Renal cortex interstitium (tissue), 11 donors: ENCODE results near the gene PDLIM1. TPM values are rescaled to one million over a fixed set of nuclear protein-coding genes. Genes with fewer than 3 reads are reported as not detected.

Experiments
- DNase-seq, 11 donors: peaks; one replicate each; pipeline ENCODE4 v3.0.0-alpha.2; 2013; ENCODE audit warnings: low read depth in 9 of 11, low spot score in 4 of 11; ENCODE audit errors: extremely low read depth in 1 of 11
- polyA plus RNA-seq, 3 donors: library from polyadenylated mRNA; unstranded; fragments of 120-200 nt; gene quantifications; one replicate each; pipeline ENCODE4 v1.2.1, GENCODE V29; 2013; ENCODE audit not compliant: insufficient read length in 3 of 3

PDLIM1 gene
- polyA plus RNA-seq, 3 donors: 77.3 to 95.6 (median 89.1) TPM

DNA sequence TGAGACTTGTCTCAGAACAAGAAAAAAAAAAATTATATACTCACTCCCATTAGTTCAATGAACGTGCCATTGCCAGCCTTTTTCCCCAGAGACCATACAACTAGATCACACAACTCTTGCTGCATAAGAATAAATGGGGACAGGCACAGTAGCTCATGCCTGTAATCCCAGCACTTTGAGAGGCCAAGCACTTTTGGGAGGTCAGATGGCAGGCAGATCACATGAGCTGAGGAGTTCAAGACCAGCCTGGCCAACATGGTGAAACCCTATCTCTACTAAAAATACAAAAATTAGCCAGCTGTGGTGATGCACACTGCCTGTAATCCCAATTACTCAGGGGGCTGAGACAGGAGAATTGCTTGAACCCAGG lies 13.6 kb downstream of the PDLIM1 start:
- DNase-seq: no peak

DNA sequence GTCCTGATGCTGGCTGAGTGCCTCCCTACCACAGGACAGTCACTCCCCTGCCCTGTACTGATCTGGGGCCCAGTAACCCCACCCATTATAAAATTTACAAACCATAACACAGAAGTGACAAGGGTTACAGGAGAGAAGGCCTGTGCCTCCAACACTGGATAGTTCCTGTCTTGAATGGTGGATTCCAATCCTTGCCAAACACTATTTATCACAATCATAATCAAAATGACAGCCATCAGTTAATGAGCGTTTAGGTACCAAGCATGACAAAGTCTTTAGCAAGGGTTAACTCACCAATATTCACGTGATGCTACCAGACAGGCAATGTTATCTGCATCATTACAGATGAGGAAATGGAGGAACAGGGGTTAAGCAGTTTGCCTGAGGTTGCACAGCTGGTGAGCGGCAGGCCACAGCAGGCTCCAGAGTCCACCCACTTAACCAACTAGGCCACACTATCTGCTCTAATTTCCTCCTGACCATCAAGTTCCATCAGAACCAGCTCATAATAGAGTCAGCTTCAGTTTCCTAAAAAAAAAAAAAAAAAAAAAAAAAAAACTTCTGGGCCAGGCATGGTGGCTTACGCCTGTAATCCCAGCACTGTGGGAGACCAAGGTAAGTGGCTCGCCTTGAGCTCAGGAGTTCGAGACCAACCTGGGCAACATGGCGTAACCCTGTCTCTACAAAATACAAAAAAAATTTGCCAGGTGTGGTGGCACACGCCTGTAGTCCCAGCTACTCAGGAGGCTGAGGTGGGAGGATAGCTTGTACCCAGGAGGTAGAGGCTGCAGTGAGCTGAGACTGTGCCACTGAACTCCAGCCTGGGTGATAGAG lies 14.2 kb downstream of the PDLIM1 start:
- no peak for DNase-seq

DNA sequence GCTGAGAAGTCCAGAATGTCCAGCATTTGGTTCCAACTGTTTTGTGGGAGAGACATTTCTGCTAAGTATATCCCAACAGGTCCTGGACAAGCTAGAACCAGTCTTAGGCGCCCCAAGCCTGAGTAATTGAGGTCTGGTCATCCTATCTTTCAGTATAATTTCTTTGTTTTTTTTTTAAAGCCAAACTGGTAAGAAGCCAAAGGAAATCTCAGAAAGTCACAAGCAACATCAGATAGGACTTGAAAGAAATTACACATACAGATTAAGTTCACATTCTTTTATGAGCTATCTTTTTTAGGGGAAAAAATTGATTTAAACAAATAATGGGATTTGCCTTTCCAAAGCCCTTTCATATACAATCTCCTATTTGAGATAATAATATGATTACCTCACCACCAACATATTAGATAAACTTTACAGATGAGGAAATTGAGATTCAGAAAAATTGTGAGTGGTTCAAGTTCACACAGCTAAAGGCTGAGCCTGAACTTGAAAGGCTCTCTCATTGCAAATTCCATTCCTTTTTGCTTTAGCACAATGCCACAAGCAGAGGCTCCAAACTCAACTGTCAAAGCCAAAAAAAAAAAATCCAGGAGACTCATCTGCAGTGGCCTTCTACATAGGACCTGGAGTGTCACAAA lies 15.0 kb downstream of the PDLIM1 start:
- DNase-seq: no peak

DNA sequence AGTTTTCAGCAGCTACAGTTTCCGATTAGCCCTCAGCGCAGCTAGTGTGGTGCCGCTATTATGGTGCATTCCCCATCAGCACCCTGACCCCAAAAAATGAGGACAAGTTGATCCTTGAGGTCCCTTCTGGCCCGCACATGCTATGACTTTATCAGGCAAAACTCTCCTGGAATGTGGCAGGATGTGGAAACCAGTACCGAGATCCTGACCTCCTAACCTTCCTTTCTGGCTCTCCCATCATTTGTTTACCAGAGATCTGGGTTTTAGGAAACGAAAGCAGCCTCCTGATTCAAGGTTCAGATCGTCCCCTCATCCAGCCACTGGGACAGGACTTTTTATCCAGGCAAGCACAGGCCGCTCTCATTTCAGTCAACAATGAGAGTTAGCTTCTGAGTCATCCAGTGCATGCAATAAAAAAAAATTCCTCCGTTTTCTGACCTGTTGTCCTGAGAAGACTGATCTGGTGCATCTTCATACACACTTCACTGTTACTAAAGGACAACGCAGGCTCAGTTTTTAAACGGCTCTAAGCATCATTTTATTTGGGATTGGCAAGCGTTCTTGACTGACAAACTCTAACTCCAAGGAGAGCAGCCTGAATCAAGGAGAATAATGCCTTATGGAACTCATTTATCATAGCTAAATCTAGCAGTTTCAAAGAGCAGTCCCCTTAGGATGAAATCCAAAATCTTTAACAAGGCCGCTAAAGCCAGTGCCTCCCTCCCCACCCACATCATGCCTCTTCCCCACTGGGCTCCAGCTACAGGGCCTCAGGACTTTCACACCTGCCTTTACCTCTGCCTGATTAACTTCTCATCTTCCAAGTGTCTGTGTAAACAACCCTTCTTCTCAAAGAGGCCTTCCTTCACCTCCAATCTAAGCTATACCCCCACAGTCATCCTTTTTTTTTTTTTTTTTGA lies 17.1 kb downstream of the PDLIM1 start:
- DNase-seq: no peak

DNA sequence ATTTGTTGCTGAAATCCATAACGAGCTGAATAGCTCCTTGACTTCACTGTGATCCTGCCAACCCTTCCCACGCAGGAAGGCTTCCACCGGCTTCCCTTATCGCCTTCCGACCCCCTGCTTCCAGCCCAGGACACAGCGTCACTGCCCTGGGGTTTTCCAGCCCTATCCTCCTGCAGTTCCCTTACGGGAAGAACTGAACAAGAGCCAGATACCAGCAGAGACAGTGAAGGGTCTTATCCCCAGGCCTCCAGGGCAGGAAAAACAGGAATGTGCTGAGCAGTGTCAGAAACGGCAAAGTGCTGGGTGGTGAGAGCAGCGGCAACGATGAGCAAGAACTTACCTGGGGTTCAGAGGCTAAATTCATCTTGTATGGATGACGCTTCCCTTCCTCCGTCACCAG lies 22.4 kb downstream of the PDLIM1 start:
- no peak for DNase-seq

DNA sequence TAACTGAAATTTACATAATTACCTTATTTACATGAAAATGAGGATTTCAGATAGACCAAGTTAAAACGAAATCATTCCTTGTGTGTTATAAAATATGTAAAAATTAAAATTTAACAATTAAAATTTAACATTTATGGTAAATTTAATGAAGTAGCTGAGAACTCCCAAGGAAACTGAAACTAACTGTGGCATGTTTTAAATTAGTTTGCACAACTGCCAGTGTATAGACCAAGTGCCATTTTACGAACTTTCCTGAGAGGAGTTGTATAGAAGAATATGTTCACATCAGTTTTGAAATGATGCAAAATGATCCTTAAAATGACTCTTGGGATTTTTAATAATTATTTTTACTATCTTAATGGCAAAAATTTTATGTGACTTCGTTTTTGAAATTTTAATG lies 23.6 kb downstream of the PDLIM1 start:
- no peak for DNase-seq

DNA sequence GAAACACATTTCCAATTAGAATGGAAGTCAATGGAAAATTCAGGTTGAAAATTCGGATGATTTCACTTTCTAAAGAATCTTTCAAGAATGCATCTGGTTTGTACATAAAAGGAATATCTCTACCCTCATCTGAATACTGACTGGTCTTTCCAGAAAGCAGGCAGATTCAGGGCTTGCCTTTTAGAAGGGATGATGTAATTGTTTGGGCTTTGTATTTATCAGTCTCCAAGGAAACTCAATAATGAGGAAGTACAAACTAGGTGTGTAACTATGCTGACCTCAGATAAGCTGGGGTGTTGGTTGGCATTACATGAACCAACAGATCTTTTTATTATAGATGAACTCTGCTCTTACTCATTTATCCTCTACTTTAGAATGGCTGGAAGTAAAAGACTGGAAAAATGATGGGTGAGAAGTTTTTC lies 24.1 kb downstream of the PDLIM1 start:
- no peak for DNase-seq

DNA sequence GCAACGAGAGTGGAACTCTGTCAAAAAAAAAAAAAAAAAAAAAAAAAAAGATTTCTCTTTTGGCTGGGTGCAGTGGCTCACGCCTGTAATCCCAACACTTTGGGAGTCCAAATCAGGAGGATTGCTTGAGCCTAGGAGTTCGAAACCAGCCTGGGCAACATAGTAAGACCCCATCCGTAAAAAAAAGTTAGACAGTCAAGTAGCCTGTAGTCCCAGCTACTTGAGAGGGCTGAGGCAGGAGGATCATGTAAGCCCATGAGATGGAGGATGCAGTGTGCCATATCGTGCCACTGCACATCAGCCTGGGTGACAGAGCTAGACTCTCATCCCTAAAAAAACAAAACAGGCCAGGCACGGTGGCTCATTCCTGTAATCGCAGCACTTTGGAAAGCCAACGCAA lies 25.2 kb downstream of the PDLIM1 start:
- no peak for DNase-seq

DNA sequence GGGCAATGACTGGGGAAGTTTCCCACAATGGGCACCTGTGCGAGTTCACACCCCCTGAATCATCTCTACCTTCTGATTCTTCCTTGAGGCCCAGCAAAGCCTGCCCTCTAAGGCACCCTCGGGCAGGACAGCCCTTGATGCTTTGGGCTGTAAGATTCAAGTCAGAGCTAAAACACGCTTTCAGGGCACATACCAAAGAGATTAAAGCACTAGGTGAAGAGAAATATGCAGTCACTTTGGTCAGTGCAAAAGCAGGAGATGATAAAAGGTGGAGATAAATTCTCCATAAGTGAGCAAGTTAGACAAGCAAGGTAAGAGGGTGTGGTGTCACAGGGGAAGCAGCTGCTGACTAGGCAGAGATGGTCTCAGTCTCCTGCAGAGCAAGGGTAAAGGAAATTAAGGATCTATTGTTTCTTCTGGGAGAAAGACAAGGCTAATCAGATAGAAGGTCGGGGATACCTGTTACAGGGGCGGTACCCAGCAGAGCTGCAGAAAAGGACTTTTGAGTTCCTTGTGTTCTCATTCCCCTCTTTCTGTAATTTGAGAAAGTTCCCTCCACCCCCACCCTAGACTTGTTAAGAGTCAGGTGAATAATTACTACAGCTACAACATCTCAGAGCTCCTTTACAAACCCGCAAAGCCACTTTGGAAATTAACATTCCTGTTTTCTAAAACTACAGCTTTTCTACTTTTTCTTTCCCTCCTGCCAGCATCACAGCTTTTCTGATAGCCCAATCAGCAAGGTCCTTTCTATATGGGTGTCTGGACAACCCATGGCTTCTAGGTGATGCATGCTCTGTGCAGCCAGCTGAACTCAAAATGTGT lies 26.4 kb downstream of the PDLIM1 start:
- no peak for DNase-seq

DNA sequence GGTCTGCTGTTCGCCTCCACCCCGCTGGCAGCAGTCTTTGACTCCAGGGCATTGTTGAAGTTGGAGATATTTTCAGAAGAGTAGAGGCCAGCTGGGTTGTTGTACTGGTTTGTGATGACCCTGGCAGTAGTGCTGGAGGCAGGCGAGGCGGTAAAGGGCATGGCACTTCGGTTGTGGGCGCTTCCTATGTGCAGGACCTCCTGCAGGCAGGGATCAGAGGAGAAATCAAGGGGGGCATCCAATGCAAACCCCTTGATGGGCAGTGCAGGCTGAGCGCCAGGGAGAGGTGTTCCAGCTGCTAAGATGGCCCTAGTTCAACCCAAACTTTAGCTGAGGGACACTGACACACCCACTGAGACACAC lies 27.0 kb downstream of the PDLIM1 start:
- no peak for DNase-seq

DNA sequence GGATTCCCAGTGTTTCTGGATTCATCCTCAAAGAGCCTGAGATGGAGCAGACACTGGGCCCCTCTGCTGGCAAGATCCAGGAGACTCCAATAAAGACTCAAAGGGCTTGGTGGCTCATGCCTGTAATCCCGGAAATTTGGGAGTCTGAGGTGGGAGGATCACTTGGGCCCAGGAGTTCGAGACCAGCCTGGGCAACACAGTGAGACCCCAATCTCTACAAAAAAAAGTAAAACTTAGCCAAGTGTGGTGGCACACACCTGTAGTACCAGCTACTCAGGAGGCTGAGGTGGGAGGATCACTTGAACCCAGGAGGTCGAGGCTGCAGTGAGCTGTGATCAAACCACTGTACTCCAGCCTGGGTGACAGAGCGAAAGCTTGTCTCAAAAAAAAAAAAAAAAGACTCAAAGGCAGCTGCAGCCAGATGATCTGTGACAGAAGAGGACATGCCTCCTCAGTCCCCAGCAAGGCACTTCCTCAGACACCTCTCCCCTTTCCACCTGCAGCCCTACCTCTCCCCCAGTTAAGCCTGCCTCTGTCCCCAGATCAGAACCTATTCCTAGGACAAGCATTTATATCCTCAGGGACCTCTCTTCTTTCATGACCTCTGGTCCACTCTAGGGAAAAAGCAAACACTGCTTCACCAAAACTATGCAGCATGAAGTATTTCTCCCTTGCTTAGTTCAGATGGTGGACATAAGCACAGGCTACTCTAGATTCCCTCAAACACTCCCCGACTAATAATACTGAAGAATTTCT lies 27.9 kb downstream of the PDLIM1 start:
- DNase-seq: no peak

DNA sequence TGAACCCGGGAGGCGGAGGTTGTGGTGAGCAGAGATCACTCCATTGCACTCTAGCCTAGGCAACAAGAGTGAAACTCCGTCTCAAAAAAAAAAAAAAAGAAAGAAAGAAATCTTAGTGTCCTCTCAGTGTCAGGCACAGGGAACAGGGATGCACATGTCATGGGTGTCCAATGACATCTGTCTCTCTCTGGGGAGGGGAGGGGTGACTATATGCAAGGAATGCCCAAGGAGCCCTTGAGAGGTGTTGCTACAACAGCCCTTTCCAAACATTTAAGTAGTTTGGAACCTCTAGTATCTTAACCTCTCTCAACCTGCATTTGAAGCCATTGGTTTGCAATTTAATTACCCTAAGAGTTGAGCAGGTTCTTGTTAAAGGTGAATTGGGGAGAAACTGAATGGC lies 28.9 kb downstream of the PDLIM1 start:
- DNase-seq: no peak

DNA sequence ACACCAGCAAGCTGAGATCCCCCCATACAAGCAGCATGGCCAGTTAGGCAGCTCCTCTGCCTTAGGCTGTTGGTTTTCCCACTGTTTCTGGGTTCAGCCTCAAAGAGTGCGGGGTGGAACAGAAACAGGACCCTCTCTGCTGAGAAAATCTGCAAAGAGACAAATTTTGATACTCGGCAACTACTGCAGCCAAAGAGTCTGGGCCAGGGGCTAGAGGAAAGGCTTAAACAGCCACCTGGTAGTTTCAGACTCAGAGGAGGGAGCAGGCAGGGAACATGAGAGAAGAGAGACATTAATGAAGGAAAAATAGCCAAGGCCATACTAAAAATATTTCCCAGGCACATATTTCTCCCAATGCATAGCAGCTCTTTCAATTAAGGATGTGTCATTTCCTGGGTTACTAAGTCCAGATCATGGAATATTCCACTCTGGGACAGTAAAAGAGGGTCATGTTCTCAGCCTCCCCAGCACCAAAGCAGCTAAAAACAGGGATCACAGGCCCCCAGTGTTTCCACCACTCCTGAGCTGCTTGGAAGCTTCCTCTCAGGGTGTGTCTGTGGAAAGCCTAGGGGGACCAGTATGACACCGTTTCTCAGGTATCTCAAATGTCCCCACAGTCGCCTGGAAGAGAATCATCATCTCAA lies 29.8 kb downstream of the PDLIM1 start:
- no peak for DNase-seq

DNA sequence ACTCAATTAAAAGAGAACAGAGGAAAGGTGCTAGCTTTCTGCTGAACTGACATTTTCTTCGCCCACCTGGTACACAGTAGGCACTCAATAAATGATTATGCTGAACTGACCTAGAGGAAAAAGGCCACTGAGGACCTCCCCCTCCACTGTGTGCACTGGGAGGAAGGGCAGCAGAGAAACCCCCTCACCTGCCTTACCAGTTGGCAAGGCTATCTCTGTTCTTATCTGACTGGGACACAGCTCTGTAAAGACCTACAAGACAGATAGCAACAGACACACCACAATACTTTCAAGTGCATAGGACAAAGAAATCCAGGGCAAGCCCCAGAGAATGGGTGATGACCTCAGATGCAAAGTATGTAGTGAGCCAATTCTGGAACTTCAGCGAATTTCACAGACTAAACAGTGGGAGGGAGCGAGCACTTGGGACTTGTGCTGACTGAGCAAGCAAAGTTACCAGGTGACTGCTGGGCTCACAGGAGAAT lies 30.4 kb downstream of the PDLIM1 start:
- peak in 1 of 11 donors; percentile 31 for DNase-seq

DNA sequence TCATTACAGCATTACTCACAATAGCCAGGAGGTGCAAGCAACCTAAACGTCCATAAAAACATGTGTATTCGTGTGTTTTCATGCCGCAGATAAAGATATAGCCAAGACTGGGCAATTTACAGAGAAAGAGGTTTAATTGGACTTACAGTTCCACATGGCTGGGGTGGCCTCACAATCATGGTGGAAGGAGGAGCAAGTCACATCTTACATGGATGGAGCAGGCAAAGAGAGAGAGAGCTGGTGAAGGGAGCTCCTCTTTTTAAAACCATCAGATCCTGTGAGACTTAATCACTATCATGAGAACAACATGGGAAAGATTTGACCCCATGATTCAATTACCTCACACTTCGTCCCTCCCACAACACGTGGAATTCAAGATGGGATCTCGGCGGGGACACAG lies 33.0 kb downstream of the PDLIM1 start:
- no peak for DNase-seq

DNA sequence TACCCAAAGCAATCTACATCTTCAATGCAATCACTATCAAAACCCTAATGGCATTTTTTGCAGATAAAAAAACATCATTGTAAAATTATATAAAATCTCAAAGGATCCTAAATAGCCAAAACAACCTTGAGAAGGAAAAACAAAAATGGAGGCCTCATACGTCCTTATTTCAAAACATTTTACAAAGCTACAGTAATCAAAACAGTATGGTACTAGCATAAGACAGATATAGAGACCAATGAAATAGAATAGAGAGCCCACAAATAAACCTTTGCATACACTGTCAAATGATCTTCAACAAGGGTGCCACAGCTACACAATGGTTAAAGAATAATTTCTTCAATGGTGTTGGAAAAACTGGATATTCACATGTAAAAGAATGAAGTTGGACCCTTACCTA lies 34.5 kb downstream of the PDLIM1 start:
- DNase-seq: no peak

DNA sequence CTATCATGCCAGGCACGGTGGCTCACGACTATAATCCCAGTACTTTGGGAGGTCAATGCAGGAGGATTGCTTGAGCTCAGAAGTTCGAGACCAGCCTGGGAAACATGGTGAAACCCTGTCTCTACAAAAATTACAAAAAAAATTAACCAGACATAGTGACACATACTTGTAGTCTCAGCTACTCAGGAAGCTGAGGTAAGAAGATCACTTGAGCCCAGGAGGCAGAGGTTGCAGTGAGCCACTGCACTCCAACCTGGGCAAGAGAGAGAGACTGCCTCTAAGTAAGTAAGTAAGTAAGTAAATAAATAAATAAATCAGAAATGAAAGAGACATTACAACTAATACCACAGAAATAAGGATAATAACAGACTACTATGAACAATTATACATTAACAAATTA lies 36.2 kb downstream of the PDLIM1 start:
- no peak for DNase-seq

DNA sequence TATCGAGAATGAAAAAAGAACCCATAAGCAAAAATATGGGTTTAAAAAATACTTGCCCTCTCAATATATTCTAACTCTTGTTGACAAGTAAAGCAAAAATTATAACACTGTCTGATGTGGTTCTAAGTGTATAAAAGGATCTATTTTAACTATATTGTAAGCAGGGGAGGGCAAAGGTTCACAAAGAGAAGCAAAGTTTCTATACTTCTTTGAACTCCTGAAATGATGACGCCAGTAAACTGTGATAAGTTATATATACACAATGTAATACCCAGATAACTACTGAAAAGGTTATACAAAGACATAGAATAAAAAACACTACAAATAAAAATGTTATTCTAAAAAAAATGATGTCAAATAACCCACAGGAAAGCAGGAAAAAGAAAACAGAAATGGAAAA lies 37.1 kb downstream of the PDLIM1 start:
- no peak for DNase-seq
